Measurements from ENCODE around the gene VPS26C. TPM values are rescaled to one million over a fixed set of nuclear protein-coding genes. Genes with fewer than 3 reads are reported as not detected.
A peak's percentile ranks its signal among the peaks of the same experiment; 100 is the strongest.
"Not testable (repeated sequence)": the region's sequence is repeated elsewhere in the genome, so short reads cannot be mapped to it uniquely, and the experiment has no call there.

VPS26C gene
- polyA plus RNA-seq, 1 of the 3 experiments (the other 2 are of a cell fraction): 34.8 TPM

- no peak for TF ChIP-seq CTCF (IDR thresholded peaks at IDR 0.05)
- no peak; the same call in 1 of the 2 replicates for TF ChIP-seq SMC3 (IDR thresholded peaks at IDR 0.05; ENCODE audit: low read depth, low read length)
- TF ChIP-seq ELF1 (IDR thresholded peaks at IDR 0.05): peak; percentile 80
- no peak for TF ChIP-seq SIN3A (IDR thresholded peaks at IDR 0.05; ENCODE audit: borderline replicate concordance, low read depth, low read length)
- peak; percentile 45 for TF ChIP-seq POLR2AphosphoS5 (IDR thresholded peaks at IDR 0.05; ENCODE audit: low read depth, low read length)
- peak; percentile 10; the same call in 1 of the 2 replicates for TF ChIP-seq RCOR1 (IDR thresholded peaks at IDR 0.05; ENCODE audit: low read length)
- peak; percentile 88 for TF ChIP-seq NRF1 (IDR thresholded peaks at IDR 0.05; ENCODE audit: low read depth, low read length)
- peak in 1 of 2 experiments; percentile 18; a peak in 1 of 4 replicates for TF ChIP-seq EP300 (IDR thresholded peaks at IDR 0.05; ENCODE audit: borderline replicate concordance in 1 of 2, low read depth in 1 of 2, low read length in 1 of 2)
- TF ChIP-seq FOXJ3 (CRISPR knock-in tag; IDR thresholded peaks at IDR 0.05): no peak; the same call in 1 of the 2 replicates
- TF ChIP-seq PBX3 (IDR thresholded peaks at IDR 0.05): no peak; the same call in 1 of the 2 replicates
- peak; percentile 96 for TF ChIP-seq MXI1 (IDR thresholded peaks at IDR 0.05; ENCODE audit: low read depth, low read length)
Observed at GRCh38 chr21:37267269-37268185, at the start of gene VPS26C (continued).

GRCh38 chr21:37316072-37316471 lies 48.9 kb upstream of the VPS26C start:
- DNase-seq; H3K4me3 ChIP-seq (ENCODE audit: low read depth in 2 of 2, low read length in 1 of 2); H3K27ac ChIP-seq (ENCODE audit: low read depth in 2 of 2, low read length in 1 of 2); H3K4me1 ChIP-seq (ENCODE audit: control insufficient read depth in 1 of 2, insufficient read depth in 2 of 2, low read depth in 1 of 2, low read length in 1 of 2); H3K27me3 ChIP-seq (ENCODE audit: insufficient read depth); H4K20me1 ChIP-seq (ENCODE audit: insufficient read depth); H3K9me3 ChIP-seq; POLR2A ChIA-PET; H3K9me2 ChIP-seq; H3K4me2 ChIP-seq; H3F3A ChIP-seq (replicated peaks; ENCODE audit: insufficient read depth); H3K9ac ChIP-seq; H3K79me2 ChIP-seq (ENCODE audit: insufficient read depth); H3K36me3 ChIP-seq (replicated peaks in 1 of 2; ENCODE audit: control insufficient read depth in 1 of 2, insufficient read depth in 2 of 2, low read length in 1 of 2); H2AFZ ChIP-seq (ENCODE audit: low read depth): not testable (repeated sequence)
- WGBS (ENCODE audit: low lambda C conversion rate): 25% methylated on average over 2 of the region's 2 CpGs
- CTCF ChIA-PET: interaction anchor here (0.7 kb wide), 1 partner anchor 66 kb away, joined by 3 read pairs; no protein-coding TSS in a partner anchor

Measured in SK-N-SH (cell line).